Hematopoietic multipotent progenitor cell treated with erythropoietin and hydrocortisone succinate and interleukin-3 and kit ligand, for 17 days (in vitro differentiated cells): ENCODE results near the gene RAB3D.
"Not testable (repeated sequence)": the region's sequence is repeated elsewhere in the genome, so short reads cannot be mapped to it uniquely, and the experiment has no call there.

Source experiments
- DNase-seq: peaks from one replicate; pipeline ENCODE4 v3.0.0-alpha.2; 2015; ENCODE audit warnings: low spot score

RAB3D gene

GRCh38 chr19:11338121-11338520 is 1.3 kb downstream of the RAB3D start:
- DNase-seq = no peak

- no peak for DNase-seq
Measured at GRCh38 chr19:11337080-11337479, 2.4 kb downstream of the RAB3D start.

- no peak for DNase-seq
Measured at GRCh38 chr19:11335449-11336146, 3.9 kb downstream of the RAB3D start.

GRCh38 chr19:11333838-11334237 is 5.6 kb downstream of the RAB3D start:
- not testable (repeated sequence) for DNase-seq

DNA sequence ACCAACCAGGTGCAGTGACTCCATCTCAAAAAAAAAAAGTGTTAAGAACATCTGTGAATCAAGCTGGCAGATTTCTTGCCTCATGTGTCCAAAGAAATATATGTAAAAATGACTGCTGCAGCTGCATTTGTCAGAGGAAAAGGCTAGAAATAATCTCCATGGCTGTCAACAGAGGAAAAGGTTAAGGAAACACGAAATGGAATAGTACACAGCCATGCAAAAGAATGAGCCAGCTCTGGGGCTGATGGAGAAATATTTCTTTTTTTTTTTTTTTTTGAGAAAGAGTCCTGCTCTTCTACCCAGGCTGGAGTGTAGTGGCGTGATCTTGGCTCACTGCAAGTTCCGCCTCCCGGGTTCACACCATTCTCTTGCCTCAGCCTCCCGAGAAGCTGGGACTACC is 6.6 kb downstream of the RAB3D start:
- DNase-seq = no peak

DNA sequence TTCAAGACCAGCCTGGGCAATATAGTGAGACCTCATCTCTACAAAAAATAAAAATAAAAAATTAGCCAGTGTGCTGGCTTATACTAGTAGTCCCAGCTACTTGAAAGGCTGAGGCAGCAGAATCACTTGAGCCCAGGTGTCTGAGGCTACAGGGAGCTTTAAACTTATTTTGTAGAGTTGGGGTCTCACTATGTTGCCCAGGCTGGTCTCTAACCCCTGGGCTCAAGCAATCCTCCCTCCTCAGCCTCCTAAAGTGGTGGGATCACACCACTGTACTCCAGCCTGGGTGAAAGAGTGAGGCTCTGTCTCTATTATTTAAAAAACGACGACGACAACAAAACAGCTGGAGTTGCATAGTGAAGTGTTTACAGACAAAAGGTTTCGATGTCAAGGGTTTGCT is 8.0 kb downstream of the RAB3D start:
- no peak for DNase-seq

- DNase-seq = no peak
Measured at GRCh38 chr19:11330127-11330526, 9.3 kb downstream of the RAB3D start.

- DNase-seq = no peak
Measured at GRCh38 chr19:11325544-11325943, 13.9 kb downstream of the RAB3D start.

GRCh38 chr19:11324748-11325389 is 14.6 kb downstream of the RAB3D start:
- no peak for DNase-seq

DNA sequence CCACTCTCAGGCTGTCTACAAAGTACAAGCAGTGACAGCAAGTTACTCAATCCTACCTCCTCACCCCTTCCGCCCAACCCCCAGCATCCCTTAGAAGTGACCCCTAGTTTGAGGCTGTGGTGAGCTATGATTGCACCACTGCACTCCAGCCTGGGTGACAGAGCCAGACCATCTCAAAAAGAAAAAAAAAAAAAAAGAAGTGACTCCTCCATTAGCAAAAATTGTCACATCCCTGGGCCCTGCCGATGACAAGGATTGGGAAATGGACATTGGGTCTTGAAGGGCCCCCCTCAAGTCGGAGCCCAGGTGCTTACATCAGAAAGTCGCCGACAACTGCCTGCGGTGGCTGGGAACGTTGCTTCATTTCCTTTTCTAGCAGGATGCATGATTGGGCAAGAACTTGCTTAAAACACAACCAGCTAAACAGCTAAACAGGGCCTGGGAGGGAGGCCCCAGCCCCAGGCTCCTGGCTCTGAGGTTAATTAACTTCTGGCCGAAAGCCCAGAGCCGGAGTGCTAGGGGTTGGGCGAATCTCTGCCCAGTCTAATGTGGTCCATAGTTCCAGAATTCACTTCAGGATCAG is 15.3 kb downstream of the RAB3D start:
- no peak for DNase-seq

DNA sequence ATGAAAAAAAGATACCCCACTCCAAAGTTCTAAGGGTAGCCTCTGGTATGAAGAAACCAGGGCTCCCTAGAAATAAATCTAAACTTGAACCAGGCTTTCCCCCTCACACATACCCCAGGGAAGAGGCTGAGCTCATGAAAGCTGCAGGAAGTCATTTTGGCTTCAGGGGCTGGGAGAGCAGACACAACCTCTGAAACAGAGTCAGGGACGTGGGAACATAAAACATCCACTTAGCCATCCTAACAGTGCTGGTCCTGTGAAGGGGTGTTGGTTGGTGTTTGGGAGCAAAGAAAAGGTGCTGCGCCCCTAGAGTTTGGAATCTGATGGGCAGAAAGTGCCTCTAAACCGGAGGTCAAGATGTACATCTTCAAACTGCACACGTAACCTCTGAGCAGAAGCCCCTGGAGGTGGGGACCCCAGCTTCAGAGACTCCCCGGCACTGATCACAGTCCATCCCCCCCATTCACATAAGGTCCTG is 15.8 kb downstream of the RAB3D start:
- no peak for DNase-seq

DNA sequence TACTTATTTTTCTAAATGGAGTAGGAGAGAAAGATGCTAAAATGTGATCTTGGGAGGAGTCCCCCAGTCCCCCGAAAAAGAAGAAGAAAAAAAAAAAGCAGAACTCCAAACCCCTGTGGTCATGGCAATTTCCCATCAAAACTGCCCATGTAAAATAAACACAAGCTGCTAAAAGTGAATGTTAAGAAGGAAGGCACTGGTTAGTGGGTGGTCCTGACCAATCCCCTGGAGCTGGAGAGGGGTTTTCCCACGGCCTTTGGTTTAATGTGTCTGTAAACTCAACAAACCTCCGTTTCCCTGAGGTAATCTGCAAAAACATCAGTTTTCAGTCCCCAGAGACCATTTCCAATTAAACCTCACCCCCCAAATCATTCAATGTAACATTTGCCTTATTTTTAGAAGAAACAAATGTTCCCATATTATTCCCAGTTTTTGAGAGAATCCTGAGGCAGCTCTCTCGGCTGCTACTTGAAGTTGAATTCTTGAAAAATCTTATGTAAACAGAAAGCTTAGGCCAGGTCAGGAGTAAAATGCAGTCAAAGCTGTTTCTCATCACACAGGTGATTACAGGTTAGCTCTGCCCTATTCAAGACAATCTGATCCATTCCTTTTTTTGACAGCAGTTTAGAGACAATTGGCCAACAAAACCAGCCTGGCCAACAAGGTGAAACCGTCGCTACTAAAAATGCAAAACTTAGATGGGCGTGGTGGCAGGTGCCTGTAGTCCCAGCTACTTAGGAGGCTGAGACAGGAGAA is 17.0 kb downstream of the RAB3D start:
- DNase-seq = no peak

- DNase-seq = no peak
Measured at GRCh38 chr19:11321191-11322126, 18.0 kb downstream of the RAB3D start.

- not testable (repeated sequence) for DNase-seq
Measured at GRCh38 chr19:11320278-11320995, 19.0 kb downstream of the RAB3D start.

DNA sequence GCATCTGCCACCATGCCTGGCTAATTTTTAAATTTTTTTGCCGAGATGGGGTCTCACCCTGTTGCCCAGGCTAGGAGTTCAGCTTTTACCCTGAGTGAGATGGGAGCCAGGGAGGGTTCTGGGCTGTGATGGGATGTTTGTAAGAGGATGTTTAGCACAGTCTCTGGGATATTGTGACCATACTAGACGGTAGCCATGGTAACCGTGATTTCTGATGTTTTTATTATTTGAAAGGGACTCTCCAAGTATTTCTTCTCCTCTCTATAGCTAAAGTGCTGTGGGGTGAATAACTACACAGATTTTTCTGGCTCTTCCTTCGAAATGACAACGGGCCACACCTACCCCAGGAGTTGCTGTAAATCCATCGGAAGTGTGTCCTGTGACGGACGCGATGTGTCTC is 33.1 kb downstream of the RAB3D start:
- no peak for DNase-seq

DNA sequence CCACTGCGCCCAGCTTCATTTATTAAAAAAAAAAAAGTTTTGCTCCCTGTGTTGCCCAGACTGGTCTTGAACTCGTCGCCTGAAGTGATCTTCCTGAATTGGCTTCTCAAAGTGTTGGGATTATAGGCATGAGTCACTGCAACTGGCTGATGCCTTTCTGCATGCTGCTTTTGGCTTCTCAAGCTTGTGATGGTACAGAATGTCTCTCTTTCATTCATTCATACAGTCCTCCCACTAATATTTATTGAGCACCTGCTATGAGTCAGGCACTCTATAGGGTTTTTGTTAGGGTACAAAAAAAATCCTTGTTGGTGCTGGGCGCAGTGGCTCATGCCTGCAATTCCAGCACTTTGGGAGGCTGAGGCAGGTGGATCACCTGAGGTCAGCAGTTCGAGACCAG is 34.5 kb downstream of the RAB3D start:
- no peak for DNase-seq

- no peak for DNase-seq
Measured at GRCh38 chr19:11300811-11301120, 38.7 kb downstream of the RAB3D start.

- DNase-seq = no peak
Measured at GRCh38 chr19:11299946-11300810, 39.3 kb downstream of the RAB3D start.

DNA sequence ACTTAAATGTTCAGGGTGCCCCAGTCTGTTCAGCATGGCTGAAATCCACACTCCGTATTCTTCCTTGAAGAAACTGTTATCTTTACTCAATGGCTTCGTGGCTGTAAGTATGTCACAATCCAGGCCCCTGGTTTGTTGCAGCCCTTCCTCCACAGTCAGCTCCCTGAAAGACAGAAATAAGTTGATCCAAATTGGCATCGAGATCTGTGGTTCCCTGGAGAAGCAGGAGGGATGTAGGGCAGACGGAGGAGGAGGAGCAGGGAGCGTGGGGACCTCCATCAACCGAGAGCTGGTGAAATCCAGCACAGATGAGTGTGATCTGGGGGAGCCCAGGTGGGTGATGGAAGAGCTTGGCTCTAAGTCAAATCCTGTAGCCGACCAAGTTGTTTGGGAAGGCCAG is 43.2 kb downstream of the RAB3D start:
- DNase-seq = no peak

DNA sequence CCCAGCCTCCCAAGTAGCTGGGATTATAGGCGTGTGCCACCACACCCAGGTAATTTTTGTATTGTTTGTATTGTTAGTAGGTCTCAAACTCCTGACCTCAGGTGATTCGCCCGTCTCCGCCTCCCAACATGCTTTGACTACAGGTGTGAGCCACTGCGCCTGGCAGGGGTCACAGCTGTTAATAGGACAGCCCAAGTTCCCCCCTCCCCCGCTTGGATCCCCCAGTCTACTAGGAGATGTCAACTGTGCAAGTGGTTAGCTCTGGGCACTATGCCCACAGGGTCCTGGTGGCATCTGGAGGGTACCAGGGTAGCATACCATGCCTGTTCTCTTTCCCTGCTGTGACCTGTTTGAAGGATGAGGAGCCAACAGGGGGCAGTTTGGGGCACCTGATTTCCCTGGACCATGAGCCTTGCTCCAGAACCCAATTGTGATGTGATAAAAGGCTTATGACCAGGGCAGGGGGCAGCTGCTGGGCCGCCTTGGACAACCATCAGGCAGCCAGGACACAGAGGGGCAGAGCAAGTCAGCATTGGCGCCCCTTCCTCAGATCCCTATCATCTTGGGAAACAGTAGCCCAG is 43.7 kb downstream of the RAB3D start, which contains the start of gene TSPAN16:
Gene TSPAN16 (plus strand): TSS at position 496 of the 581 bp plus-strand sequence. CDS start 138 bp downstream, outside the sequence.
- DNase-seq = no peak
